IPS DF 6.9 (cell line): Measurements from ENCODE around the gene CDC20.
"Not testable (repeated sequence)": the region's sequence is repeated elsewhere in the genome, so short reads cannot be mapped to it uniquely, and the experiment has no call there.

Source experiments
- DNase-seq: peaks from one replicate; pipeline ENCODE4 v3.0.0-alpha.2; 2013; ENCODE audit warnings: low read depth, low spot score
- H3K27ac ChIP-seq: one replicate; pipeline ENCODE4 v1.5.1; 2013; ENCODE audit warnings: low read length, control low read depth
- H3K27me3 ChIP-seq: 2 replicates; pipeline ENCODE4 v1.6.1; 2013; ENCODE audit warnings: mild to moderate bottlenecking, low read length; ENCODE audit not compliant: control insufficient read depth, insufficient read depth
- H3K36me3 ChIP-seq: 2 replicates; pipeline ENCODE4 v1.6.1; 2013; ENCODE audit warnings: low read length; ENCODE audit not compliant: control insufficient read depth, insufficient read depth
- H3K4me1 ChIP-seq: 2 replicates; pipeline ENCODE4 v1.6.1; 2013; ENCODE audit warnings: low read length; ENCODE audit not compliant: control insufficient read depth, insufficient read depth
- H3K4me3 ChIP-seq: 2 replicates; pipeline ENCODE4 v1.5.1; 2013; ENCODE audit warnings: mild to moderate bottlenecking, low read length
- H3K9me3 ChIP-seq: 2 replicates; pipeline ENCODE4 v1.6.1; 2013; ENCODE audit warnings: low read length, inconsistent platforms; ENCODE audit not compliant: control insufficient read depth, insufficient read depth
- WGBS: extraction: QIAGEN DNeasy Blood & Tissue Kit; methylation state at CpG from one replicate; pipeline ENCODE4 v1.1.7; 2013; ENCODE audit warnings: mixed read lengths, missing lambda C conversion rate; ENCODE audit not compliant: insufficient read length, insufficient coverage; 5-methylcytosine and 5-hydroxymethylcytosine counted together

The CDC20 gene

DNA sequence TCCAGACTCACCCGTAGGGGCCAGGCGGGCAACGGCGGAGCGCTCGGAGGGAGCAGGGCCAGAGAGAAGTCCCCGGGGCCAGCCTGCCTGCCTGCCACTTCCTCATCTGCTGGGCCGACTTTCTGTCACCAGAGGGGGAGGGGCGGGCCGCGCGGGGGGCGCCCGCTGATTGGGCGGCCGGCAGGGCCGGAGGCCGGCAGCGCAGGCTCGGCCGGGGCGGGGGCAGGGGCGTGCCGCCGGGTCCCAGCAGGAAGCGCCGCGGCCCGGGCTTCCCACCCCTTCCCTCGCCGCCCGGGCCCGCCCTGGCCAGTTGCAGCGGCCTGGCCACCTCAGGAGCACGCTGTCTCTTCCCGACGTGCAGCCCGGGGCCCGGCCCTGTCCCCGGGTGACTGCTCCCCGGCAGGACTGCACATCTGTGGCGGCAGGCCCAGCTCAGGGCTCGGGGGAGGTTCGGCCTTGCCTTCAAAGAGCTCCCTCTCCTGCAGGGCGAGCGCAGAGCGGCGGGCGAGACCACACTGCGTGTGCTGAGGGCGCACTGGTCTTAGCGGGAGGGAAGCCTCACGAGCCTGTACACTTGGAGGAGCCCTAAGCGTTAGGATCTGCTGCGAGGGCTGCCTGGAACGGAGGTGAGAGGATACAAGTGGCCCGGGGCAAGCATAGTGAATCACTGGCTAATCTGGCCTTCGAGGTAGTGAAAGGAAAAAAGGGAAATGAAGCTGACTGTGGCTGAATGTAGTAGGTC, 9.3 kb downstream of the CDC20 start, which contains the start of gene ELOVL1:
Gene ELOVL1, minus strand, starts transcription at position 108 of the 742 bp plus-strand sequence. CDS start 2,402 bp downstream, outside the sequence.
- peak within 1 kb of the TSS; percentile 68; the same call in 1 of the 2 replicates for H3K4me3 ChIP-seq
- DNase-seq, result no peak
- no CpG with 5 or more reads among the region's 58 CpGs for WGBS
- H3K27me3 ChIP-seq, result no peaks in the 10 kb centered on the region
- peaks cover 11% of the 10 kb centered on the region; the same call in 1 of the 2 replicates for H3K36me3 ChIP-seq
- H3K27ac ChIP-seq, result no peak within 1 kb of the TSS
- no peaks in the 10 kb centered on the region for H3K9me3 ChIP-seq
- H3K4me1 ChIP-seq, result peaks cover 5% of the 10 kb centered on the region; the same call in 1 of the 2 replicates

DNA sequence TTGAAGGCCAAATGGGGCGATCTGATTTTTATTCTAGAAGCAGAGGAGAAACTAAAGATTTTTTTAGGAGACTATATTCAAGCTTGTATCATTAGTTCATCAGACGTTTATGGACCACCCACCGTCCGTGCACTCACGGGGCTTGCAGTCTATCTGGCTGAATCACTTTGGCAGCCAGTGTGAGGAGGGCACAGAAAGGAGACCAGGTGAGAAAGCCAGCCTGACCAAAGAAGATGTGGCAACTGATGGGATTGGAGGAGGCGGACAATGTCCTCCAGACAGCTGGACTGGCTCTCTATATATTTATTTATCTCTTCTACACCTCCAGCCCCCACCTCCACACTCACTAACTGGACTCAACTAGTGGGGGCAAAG, 9.9 kb downstream of the CDC20 start:
- H3K36me3 ChIP-seq, result peaks cover 6% of the 10 kb centered on the region; the same call in 1 of the 2 replicates
- no CpG with 5 or more reads among the region's 6 CpGs for WGBS
- H3K9me3 ChIP-seq, result no peaks in the 10 kb centered on the region
- H3K27ac ChIP-seq, result no peak overlapping the region
- peaks cover 5% of the 10 kb centered on the region; the same call in 1 of the 2 replicates for H3K4me1 ChIP-seq
- no peak for DNase-seq
- no peaks in the 10 kb centered on the region for H3K27me3 ChIP-seq
- peak overlapping the region; percentile 68; the same call in 1 of the 2 replicates for H3K4me3 ChIP-seq

DNA sequence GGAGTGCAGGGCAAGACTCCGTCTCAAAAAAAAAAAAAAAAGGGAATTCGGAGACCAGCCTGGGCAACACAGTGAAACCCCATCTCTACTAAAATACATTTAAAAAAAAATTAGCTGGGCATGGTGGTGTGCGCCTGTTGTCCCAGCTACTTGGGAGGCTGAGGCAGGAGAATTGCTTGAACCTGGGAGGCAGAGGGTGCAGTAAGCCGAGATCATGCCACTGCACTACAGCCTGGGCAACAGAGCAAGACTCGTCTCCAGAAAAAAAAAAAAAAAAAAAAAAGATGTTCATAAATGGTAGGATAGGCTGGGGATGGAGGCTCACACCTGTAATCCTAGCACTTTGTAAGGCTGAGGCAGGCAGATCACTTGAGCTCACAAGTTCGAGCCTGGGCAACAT, 11.0 kb downstream of the CDC20 start:
- not testable (repeated sequence) for H3K27ac ChIP-seq, H3K9me3 ChIP-seq, H3K4me1 ChIP-seq, H3K36me3 ChIP-seq, DNase-seq, H3K27me3 ChIP-seq, H3K4me3 ChIP-seq
- no CpG with 5 or more reads among the region's 6 CpGs for WGBS

DNA sequence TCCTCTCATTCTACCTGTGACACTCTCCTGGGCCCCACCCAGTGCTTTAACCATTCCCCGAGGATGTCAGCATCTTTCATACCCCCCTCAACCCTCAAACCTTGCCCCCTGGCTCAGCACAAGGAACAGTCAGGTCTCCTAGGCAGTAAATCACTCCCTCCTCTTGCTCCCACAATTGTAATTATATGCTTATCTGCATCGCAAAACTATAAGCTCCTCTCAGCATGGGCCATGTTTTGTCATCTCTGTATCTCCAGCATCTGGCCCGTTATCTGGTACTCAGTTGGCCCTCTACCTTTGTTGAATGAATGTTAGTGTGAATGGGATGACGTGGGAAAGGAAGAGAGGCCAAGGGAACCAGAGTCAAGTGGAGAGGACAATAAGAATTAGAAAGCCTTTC, 11.8 kb downstream of the CDC20 start:
- H3K27ac ChIP-seq, result no peak overlapping the region
- H3K4me1 ChIP-seq, result peaks cover 5% of the 10 kb centered on the region; the same call in 1 of the 2 replicates
- no peaks in the 10 kb centered on the region for H3K27me3 ChIP-seq
- no CpG with 5 or more reads among the region's 4 CpGs for WGBS
- H3K4me3 ChIP-seq, result no peak overlapping the region
- H3K9me3 ChIP-seq, result no peaks in the 10 kb centered on the region
- no peaks in the 10 kb centered on the region for H3K36me3 ChIP-seq
- no peak for DNase-seq

DNA sequence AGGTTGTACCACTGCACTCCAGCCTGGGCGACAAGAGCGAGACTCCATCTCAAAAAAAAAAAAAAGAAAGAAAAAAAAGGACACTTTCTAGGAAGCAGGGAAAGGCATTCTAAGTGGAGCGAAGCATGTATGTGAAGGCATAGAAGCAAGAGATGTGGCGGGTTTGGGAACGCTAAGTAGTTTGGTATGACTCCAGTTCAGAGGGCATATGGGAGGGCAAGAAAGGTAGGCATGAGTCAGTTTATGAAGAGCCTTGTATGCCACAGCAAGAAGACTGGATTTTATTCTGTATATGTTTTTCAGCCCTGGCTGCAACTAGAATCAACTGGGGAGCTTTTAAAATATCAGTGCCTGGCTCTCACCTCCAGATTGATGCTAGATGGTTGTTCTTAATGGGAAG, 13.4 kb downstream of the CDC20 start:
- no peak overlapping the region for H3K27ac ChIP-seq
- no peak overlapping the region for H3K4me3 ChIP-seq
- DNase-seq, result no peak
- H3K9me3 ChIP-seq, result no peaks in the 10 kb centered on the region
- WGBS, result no CpG with 5 or more reads among the region's 5 CpGs
- H3K4me1 ChIP-seq, result 0 out of 2 replicates have a peak, but pooled peaks cover 1% of the 10 kb centered on the region
- H3K27me3 ChIP-seq, result no peaks in the 10 kb centered on the region
- no peaks in the 10 kb centered on the region for H3K36me3 ChIP-seq

DNA sequence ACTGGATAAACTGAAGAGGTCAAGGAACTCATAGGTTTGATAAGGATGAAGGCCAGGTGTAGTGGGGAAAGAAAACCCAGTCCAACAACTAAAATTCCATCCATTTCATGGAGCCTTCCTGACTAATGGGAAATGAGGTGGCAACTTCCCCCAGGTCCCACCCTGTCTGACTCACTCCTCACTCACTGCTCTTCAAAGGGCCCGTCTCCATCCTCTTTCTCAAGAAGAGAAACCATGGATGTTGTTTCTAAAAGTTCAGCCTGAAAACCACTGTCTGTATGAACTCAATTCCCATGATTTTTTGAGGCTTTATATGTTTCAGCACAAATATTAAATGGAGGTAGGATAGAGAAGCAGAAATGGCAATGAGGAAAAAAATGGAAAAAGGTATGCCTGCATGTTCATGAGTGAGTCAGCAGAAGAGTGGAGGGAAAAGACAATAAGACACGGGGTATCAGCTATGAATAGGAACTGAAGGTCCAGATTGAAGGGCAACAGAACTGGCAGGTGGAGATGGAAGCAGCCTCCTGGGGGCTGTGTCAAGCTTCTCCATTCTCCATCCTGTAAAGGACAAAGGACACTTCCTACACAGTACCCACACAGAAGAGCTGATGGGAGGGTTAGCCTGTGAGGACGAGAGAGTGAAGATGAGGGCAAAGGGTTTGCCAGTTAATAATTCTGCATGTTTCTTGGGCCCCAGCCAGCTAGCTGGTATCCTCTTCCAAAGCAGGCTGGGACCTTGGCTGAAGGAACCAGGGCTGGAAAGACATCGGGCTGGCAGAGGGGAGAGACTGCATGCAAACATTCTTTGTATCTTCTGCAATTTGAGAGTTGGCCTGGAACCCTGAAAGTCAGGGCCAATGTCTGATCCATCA, 14.5 kb downstream of the CDC20 start:
- no peak for DNase-seq
- no peak overlapping the region for H3K27ac ChIP-seq

DNA sequence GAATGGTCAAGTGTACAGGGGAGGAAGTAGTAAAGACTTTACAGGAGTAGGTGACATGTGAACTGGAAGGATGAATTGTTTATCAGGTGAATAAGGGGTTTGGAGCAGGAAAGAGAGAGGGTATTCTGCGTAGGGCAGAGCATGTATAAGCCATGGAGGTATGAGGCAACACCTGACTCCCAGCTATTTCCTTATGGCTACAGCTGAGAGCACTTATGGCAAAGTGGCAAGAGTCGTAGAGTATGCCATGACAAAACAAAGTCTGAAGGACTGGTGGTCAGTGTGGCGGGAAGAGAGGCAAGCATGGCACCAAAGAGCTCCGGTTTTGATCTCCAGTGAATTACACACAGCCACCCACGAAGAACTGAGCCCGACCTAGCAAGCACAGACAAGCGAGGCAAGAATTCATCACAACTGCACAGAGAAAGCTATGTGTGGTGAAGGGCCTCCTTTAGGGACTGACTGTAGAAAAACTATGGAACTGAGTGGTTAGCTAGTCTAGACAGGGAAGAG, 18.0 kb downstream of the CDC20 start:
- no peak for DNase-seq
- no peaks in the 10 kb centered on the region for H3K27me3 ChIP-seq
- H3K36me3 ChIP-seq, result no peaks in the 10 kb centered on the region
- peaks cover 1% of the 10 kb centered on the region; the same call in 1 of the 2 replicates for H3K4me1 ChIP-seq
- H3K27ac ChIP-seq, result no peak overlapping the region
- H3K4me3 ChIP-seq, result no peak overlapping the region
- no peaks in the 10 kb centered on the region for H3K9me3 ChIP-seq
- WGBS, result no CpG with 5 or more reads among the region's 7 CpGs

More for the DNA sequence above, 14.5 kb downstream of the CDC20 start:
- no peak overlapping the region for H3K4me3 ChIP-seq
- no peaks in the 10 kb centered on the region for H3K36me3 ChIP-seq
- peaks cover 2% of the 10 kb centered on the region; the same call in 1 of the 2 replicates for H3K4me1 ChIP-seq
- H3K27me3 ChIP-seq, result no peaks in the 10 kb centered on the region
- no peaks in the 10 kb centered on the region for H3K9me3 ChIP-seq
- WGBS, result no CpG with 5 or more reads among the region's 4 CpGs

DNA sequence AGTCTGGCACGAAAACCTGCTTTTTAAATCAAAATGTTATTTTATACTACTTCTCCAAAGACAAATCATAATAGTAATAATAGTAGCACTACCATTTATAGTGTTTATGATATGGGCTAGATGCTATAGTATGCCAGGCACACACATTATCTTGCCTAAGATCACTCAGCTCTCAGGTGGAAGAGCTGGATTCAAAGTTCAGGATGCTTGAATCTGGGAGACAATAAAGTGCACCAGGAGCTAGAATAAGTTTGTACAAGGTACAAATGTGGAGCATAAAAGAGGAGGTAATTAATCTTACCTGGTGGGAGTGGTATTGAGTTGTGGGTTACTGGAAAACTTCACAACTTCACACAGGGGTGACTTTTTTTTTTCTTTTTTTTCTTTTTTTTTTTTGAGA, 19.1 kb downstream of the CDC20 start:
- Histone ChIP-seq H3K9me3 (no peaks in the 10 kb centered on the region), H3K27ac (no peak overlapping the region), H3K27me3 (no peaks in the 10 kb centered on the region), H3K36me3 (no peaks in the 10 kb centered on the region), H3K4me3 (no peak overlapping the region), H3K4me1 (peaks cover 1% of the 10 kb centered on the region; the same call in 1 of the 2 replicates)
- no peak for DNase-seq
- no CpG with 5 or more reads among the region's 1 CpG for WGBS

DNA sequence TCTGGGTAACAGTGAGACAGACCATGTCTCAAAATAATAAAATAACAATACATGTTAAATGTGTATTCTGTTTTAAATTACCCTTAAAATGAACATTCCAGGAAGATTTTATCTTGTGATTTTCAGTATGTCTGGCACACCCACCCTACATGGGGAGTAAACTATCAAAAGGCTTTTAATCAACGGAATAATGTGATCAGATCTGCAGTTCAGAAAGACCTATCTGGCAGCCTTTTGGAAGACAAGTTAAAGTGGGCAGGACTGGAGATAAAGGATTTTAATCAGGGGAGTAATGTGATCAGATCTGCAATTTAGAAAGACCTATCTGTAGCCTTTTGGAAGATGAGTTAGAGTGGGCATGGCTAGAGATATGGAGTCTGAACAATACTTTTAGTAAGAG, 20.7 kb downstream of the CDC20 start:
- no peak overlapping the region for H3K4me3 ChIP-seq
- H3K27me3 ChIP-seq, result no peaks in the 10 kb centered on the region
- H3K36me3 ChIP-seq, result peaks cover 3% of the 10 kb centered on the region; the same call in 1 of the 2 replicates
- H3K4me1 ChIP-seq, result peaks cover 1% of the 10 kb centered on the region; the same call in 1 of the 2 replicates
- no peaks in the 10 kb centered on the region for H3K9me3 ChIP-seq
- no CpG with 5 or more reads among the region's 1 CpG for WGBS
- no peak for DNase-seq
- no peak overlapping the region for H3K27ac ChIP-seq

DNA sequence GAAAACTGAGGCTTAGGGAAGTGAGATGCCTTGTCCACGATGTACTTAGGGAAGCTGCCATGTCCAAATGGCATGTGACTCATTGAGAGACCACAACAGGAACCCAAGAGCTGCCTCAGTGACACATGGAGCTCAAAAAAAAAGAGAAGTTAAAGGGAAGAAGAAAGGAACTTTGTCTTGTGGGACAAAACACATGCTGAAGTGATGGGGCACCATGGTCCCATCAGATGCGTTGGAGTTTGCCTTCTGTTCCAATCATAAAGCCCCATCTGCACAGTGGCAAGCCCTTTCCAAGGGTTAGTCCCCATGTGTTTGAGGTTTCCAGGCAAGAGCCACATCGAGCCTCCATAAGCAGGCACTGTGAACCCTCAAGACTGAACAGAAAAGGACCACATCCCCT, 22.8 kb downstream of the CDC20 start:
- no CpG with 5 or more reads among the region's 3 CpGs for WGBS
- H3K27me3 ChIP-seq, result no peaks in the 10 kb centered on the region
- peaks cover 1% of the 10 kb centered on the region; the same call in 1 of the 2 replicates for H3K4me1 ChIP-seq
- H3K27ac ChIP-seq, result no peak overlapping the region
- H3K9me3 ChIP-seq, result no peaks in the 10 kb centered on the region
- no peak overlapping the region for H3K4me3 ChIP-seq
- DNase-seq, result no peak
- peaks cover 18% of the 10 kb centered on the region; the same call in 1 of the 2 replicates for H3K36me3 ChIP-seq
